ENCODE measurements around the gene CERS6.
"Not testable (repeated sequence)": the region's sequence is repeated elsewhere in the genome, so short reads cannot be mapped to it uniquely, and the experiment has no call there.

Gene CERS6

DNA sequence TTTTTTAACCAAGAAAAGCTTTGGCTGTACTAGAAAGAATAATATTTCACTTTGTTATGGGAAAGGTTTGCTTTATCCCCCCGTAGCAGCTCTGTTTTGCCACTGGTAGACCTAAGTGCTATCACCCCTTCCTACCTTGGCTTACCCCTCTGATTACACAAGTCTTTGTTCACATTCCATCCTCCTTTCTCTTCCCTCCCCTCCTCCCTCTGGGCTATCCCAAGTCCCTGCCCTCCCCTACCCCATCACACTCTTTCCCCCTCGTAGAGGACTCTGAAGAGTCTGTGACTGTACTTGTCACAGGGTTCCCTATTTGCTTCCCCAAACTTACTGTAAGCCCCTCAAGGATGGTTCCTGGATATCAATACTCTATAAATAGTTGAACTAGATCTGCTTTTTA lies 193.5 kb downstream of the CERS6 start:
- DNase-seq, result no peak

DNA sequence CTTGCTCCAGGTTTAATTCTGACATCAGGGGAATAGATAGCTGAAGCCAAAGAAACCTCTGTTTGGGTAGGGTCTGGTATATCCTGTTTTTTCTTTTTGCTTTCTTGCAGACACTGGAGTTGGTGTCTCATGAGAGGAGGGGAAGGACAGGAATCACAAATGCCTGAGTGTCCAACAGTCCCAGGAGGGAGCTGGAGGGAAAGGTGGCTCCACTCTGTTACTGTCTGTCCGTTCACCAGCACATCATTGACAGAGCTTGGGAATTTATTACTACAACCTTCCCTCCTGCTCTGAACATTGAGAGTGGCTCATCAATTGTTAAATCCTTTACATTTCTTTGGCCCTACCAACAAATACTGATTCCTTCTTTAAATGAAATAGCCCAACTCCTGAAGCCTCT lies 194.1 kb downstream of the CERS6 start:
- no peak for DNase-seq

DNA sequence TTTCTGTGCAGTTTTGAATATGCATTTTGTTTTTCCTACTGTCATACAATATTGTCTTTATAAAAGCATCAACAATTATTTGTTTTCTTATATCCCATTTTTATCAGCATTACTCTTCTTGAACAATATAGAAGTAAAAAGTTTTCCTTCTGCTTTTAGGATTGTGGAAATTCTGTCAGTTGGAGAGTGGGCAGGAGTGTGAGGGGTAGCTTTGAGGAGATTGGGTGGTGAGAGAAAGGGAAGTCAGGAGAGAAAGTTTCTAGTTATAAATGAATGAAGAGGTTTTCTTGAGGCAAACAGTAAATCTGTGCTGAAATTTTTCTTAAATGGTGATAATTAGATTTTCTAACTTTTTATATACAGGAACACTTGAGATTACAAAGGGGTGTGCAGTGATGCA lies 194.7 kb downstream of the CERS6 start:
- no peak for DNase-seq

DNA sequence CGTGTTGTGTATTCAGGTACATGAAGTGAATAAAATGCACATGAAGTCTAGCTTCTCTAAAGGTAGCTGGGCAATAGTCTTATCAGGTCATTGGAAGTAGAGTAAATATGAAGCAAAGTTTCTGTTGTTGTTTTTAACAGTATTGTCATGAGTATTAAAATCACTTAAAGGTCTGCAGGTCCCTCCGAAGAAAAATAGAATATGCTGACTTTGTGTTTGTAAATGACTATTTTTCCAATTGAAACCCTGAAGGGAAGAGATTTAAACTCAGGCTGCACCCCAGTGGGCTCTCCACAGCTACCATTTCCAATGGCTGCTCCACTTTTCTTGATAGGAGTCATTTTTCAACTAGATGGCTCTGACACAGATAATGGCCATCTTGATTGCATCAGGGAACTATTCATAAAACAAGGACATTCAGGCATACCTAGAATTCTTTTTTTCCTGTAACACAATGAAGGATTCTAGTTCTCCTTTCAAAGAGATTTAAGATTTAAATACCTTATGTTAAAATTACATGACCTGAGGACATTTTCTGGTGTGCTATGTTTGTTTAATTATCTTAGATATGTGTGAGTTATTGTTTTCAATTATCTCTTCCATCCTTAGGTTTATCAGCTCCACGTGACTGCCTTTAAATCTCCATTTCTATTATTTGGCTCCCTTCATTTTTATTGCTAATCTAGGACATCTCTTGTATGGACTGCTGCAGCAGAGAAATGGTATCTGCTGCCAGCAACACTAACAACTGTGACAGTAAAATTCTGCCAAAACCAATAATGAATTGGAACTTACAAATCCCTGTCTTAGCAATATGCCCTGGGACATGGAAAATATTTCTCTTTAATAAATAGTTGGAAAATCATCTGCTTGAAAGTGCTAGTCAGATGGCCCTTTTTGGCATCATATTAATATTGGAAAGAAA lies 197.2 kb downstream of the CERS6 start:
- no peak for DNase-seq

DNA sequence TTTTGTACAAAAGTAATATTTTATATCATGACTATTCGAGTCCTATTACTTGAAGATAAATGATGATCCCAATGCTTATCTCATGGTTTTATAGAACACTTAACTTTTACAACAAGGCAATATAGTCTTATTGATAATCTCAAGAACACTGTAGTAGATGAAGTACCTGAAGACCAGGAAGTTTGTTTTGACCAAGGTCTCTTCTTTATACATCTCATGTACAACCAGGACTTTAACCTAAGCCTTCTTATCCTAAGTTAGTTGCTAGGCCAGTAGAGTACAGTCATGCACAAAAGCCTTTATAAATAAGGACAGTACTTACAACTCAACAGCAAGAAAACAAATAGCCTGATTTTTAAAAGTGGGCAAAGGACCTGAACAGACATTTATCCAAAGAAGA lies 198.6 kb downstream of the CERS6 start:
- DNase-seq, result no peak

DNA sequence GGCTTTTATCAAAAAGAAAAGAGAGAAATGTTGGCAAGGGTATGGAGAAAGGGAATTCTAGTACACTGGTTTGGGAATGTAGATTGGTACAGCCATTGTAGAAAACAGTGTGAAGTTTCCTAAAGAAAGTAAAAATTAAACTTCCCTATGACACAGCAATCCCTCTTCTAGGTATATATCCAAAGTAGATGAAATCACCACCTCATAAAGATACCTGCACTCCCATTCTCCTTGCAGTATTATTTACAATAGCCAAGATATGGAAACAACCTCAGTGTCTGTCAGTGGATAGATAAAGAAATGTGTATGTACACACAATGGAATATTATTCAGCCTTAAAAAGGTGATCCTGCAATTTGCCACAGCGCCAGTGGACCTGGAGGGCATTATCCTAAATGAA lies 199.1 kb downstream of the CERS6 start:
- no peak for DNase-seq

DNA sequence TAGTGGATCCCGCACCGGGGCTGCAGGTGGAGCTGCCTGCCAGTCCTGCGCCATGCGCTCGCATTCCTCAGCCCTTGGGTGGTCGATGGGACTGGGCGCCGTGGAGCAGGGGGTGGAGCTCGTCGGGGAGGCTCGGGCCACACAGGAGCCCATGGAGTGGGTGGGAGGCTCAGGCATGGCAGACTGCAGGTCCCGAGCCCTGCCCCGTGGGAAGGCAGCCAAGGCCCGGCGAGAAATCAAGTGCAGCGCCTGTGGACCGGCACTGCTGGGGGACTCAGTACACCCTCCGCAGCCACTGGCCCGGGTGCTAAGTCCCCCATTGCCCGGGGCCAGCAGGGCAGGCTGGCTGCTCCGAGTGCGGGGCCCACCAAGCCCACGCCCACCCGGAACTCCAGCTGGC lies 201.3 kb downstream of the CERS6 start:
- DNase-seq, result not testable (repeated sequence)

DNA sequence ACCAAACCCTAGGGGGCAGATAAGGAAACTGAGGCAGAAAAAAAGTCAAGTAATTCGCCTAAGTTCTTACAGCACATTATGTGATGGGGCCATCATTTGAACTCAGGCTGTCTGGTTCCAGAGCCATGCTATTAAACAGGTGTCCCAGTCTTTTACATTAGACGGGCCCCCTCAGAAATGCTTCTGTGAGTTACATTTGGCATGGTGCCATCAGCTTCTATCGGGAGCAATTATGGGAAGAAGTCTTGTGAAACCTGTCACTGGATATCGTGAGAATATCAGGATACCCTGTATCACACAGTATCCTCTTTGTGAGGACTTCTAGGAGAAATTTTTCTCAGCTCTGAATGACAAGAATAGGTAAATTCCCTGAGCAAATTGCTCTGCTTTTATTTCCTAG lies 202.6 kb downstream of the CERS6 start:
- no peak for DNase-seq

DNA sequence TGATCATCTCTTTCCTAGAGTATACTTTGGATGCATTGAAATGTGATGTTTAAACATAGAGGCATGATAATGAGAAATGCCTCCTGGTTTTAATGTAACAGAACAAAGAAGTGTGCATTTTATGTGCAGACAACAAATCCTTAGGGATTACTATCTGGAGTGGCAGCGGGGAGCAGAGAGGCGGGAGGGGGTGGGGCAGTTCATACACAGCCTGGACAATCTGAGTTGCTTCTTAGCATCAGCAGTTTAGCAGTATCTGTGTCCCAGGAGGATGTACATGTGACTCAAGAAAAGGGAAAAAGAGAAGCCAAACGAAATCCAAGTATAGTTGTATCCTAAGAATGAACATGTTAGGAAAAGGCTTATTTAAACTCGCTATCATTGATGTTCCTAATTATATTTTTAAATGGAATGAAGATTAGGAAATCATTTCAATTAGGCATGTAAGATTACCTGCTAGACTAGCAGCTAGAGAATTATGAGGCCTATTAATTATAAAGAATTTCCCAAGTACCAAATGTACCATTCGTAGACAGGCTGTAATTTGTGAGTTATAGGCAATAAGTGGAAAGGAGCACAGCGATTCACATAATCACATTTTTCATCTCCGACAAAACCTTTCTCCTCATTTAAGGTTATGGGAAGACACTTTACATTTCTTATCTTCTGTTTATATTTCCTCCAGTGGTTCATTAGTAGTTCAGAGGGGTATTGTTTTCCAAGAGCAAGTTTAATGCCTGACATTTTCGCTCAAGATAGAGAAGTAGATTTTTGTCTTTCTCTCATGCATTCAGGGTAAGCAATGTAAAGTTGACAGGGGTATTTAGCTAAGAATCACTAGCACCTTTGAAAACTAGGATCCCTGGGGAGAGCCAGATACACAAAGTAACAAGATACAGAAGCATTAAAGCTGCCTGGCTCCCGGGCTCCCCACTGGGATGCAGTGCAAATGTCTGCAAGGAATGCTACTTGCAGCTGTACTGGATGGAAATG lies 205.1 kb downstream of the CERS6 start:
- DNase-seq, result no peak

DNA sequence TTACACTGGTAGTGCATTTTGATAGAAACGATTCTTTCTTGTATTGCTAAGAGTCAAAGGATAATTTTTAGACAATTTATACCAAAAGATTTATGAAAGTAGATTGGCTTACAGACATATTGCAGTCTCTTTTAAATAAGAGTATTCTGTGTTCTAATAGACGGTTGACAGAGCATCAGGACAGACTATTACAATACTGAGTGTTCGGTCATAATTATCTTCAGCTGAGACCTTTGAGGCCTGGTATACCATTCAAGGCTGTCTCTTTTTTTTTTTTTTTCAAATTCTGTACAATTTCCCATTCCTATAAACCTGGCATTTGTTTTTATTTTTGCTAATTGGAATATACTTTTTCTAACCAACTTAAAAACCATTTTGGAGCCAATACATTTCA lies 205.8 kb downstream of the CERS6 start:
- no peak for DNase-seq

DNA sequence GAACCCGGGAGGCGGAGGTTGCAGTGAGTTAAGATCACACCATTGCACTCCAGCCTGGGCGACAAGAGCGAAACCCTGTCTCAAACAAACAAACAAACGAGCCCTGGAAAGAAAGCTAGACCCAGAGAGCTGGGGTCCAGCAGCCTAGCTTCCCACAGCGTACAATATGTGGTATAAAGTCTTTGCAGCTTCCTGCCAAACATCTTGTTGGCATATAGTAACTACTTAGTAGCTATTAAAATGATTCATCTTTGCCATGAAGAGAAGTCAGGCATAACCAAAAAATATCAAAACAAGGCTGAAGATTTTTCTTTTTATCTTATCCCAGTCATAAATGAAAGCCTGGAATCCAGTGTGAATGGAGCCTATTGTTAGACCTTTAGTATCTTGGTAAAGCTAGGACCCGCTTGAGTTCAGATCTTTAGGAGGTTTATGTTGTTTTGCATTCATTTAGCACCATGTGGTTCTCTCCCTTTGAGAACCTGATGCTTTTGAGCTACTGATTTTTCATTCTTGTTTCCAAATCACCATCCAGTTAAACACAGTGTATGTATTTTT lies 206.7 kb downstream of the CERS6 start:
- DNase-seq, result no peak

DNA sequence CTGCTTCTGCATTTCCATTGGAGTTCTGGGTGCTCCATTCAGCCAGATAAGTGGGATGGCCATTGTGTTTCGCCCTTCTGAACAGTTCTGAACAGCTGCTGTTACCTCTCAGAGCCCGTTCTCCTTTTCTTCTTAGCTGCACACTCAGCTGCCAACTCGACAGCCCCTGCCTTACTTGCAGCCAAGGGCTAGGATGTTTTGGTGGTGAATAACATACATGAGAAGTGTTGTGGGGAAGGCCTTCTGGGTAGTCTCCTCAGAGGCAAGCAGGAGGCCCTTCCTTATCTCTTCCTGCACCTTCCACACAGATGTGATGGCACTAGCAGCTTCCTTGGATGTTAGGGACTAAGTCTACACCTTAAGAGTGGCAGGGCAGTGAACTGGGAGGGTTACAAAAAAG lies 207.9 kb downstream of the CERS6 start:
- no peak for DNase-seq

DNA sequence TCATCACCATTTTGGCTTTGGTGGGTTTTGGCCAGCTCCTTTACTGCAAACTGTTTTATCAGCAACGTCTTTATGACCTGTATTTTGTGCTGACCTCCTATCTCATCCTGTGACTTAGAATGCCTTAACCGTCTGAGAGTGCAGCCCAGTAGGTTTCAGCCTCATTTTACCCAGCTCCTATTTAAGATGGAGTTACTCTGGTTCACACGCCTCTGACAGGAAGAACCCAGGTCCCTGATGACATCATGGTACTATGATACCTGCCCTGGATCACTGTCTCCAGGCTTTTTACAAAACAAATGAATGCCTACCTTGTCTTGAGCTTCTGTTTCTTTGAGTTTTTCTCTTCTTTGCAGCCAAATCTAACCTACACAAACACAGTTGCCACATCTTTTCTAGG lies 208.6 kb downstream of the CERS6 start:
- not testable (repeated sequence) for DNase-seq

DNA sequence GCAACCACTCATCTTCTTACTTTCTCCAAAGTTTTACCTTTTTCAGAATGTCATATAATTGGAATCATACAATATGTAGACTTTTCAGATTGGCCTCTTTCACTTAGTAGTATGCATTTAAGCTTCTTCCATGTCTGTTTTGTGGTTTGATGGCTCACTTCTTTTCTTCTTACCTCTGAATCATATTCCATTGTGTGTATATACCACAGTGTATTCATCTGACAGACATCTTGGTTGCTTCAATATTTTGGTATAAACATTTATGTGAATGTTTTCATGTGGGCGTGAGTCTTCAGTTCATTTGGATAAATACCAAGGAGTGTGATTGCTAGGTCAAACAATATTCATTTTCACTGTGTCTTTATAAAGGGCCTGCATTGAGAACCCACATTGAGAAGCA lies 210.3 kb downstream of the CERS6 start:
- no peak for DNase-seq

DNA sequence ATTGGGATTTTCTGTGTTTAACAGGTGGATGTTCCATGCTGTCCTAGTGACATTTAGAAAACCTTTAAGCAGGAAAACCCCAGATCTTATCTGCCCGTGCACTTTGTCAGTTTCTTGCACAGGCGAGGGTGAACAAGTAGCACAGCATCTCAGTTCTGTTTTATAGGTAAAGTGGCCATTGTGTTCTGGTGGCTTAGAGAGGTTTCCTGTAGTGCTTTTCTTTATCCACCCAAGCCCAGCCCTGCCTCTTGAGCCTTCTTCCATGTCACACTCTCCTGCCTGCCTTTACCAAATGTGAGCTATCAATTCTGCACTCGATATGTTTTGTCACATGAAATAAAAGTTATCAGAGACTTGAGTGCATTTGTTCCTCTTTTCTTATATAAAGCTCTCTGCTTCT lies 211.1 kb downstream of the CERS6 start:
- no peak for DNase-seq

DNA sequence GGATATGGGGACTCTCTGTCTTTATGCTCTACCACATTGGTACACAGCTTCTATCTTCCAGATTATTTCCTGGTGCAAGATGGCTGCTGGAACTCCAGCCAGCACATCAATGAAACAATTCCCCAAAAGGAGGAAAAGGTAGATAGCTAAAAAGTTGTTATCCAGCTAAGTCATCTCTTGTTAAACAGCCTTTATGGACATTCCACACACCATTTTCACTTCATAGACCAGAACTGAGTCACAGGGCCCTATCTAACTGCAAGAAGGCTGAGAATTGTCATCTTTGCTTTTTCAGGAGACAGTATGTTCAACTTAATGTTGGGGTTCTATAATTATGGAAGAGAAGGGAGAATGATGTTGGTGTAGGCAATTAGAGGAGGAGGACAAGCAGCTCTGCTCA lies 213.1 kb downstream of the CERS6 start:
- no peak for DNase-seq

DNA sequence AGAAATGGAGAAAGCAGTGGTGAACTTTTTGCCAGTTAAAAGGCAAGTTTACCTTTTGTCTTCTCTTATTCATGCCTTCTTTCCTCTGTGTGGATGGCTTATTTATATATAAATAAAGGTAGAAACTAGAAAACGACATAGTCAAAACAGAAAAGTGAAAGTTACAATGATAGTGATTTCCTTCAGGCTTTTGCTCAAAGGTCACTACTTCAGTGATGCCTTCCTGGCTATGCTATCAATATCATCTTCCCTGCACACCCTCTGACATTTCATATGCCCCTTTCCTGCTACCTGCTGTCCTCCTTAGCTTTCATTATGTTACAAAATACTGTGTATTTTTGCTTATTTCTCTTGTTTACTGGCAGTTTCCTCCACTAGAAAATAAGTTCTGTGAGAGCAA lies 214.4 kb downstream of the CERS6 start:
- no peak for DNase-seq

DNA sequence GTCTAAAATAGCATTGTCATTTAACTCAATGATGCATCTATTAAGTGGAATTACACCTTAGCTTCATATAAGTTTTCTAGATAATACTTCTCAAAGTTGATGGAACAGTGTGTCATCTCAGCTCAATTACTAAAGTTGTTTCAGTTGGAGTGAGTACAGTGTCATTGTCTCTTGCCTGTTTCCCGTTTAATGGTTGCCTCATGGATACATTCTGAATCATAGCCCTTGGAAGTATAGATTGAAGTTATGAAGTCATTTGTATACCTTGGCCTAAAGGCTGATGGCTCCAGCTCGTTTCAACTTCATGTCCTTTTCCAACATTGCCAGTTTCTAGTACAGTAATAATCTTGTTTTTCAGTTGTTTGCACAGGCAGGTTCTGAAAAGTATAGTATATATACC lies 215.9 kb downstream of the CERS6 start:
- DNase-seq, result no peak

DNA sequence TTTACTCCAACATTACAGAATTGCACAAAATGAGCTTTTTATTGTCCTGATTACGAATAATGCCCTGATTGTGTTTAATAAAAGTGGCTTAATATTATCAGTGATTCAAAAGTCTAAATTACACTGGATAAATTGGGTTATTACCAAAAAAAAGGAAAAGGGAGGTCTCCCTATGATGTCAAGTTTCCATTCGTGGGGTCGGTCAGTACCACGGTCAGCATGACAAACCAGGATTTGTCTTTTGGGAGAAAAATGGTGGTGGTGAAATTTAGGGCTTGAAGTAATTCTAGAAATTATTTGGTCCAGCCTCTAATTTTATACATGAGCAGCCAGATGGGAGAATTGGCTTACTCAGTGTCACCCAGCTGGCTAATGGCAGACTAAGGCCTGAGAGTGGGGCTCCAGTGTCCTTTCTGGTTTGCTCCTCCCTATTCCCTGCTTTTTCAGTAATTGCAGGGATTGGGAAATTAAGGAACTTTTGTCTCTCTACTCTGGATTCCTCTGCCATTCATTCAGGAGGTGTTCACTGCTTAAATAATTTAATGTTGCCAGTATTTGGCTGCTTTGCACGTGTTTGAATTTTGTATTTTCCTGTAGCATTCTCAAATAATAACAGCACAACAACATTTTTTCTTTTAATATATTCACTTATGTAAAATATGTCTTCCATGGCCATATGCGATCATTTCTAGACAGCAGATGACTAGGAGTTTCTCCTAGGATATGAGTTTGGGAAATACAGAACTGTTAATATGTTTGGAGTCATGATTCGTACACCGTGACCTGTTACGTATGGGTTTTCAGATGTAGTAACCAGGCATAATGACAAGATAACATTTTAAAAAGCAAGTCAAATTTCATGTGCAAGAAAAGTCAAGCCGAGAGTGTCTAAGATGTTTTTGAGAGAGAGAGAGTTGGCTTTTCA lies 217.5 kb downstream of the CERS6 start:
- DNase-seq, result no peak

DNA sequence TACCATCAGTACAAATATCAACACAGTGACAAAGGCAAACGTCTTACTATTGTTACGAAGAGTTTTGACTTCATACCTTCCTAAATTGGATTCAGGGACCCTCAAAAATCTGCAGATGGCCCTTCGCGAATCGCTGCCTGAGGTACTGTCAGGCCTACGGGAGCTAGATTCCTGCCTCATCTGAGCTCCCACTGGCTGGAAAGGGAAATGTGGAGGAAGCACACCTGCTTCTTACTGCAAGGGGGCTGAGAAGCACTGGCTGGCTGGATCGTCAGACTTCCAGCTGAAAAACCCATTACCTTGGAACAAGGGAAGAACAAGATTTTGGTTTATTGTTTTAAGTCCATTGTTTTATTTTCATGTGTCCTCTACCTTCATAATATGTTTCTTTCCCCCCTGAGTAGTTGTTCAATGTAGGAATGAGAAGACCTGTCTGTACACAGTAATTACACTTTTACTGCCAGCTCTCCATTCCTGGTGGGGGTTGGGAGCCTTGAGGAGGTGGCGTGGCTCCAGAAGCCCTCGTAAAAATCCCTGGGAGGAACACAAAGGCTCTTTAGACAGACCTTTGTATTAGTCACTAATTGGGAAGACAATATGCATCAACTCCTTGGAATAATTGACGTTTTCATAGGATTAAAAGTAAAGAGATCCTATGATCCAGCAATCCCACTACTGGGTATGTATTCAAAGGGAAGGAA lies 222.2 kb downstream of the CERS6 start:
- no peak for DNase-seq

DNA sequence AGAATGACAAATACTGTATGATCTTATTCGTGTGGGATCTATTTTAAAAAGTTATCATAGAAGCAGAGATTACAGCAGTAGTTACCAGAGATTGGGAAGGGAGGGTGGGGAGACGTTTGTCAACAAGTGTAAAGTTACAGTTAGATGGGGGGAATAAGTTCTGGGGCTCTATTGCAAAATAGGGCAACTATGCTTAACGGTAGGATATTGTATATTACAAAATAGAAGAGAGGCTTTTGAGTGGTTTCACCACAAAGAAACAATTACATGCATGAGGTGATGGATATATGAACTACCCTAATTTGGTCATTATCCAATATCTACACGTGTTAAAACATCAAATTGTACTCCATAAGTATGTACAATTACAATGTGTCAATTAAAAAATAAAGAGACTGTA lies 223.0 kb downstream of the CERS6 start:
- DNase-seq, result no peak
